Measurements from ENCODE around the gene OCSTAMP. TPM values are rescaled to one million over a fixed set of nuclear protein-coding genes. Genes with fewer than 3 reads are reported as not detected.

Gene OCSTAMP
- total and polyA plus RNA-seq, 10 of the 15 experiments (the other 5 are each of a cell fraction or from before 2014, with no cell fraction given): 0.09 to 0.46 (median 0.22) TPM; not detected in 2

DNA sequence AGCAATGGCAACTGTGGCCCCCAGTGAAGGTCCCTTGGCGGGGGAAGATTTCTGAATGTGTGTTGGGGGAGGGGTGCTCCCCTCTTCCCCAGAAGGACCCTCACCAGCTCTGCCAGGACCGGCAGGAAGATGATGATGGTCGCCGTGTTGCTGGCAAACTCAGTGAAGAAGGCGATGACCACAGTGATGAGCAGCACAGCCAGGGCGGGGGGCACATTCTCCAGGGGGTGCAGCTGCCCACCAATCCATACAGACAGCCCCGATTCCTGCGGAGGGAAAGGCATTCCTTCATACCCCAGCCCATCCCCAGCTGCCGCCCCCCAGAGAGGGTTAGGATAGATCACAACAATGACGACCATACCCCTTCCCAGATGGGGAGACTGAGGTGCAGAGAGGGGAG, 15.7 kb upstream of the OCSTAMP start:
- Histone ChIP-seq H3K27me3 (replicated peaks in 1 of 2; ENCODE audit: control insufficient read depth in 2 of 2, insufficient read depth in 2 of 2, low read length in 1 of 2) (no peaks in the 10 kb centered on the region), H3K36me3 (ENCODE audit: control insufficient read depth in 2 of 2, insufficient read depth in 2 of 2, low read length in 1 of 2) (no peaks in the 10 kb centered on the region), H3K9ac (ENCODE audit: control insufficient read depth, insufficient read depth, low read length) (no peak overlapping the region), H4K20me1 (ENCODE audit: control insufficient read depth, insufficient read depth) (no peaks in the 10 kb centered on the region), H3K27ac (ENCODE audit: control insufficient read depth, insufficient read depth) (no peak overlapping the region), H3K4me3 (no peak overlapping the region), H2AFZ (ENCODE audit: control insufficient read depth, low read depth, low read length) (no peak overlapping the region), H3K79me2 (ENCODE audit: control insufficient read depth, insufficient read depth, low read length) (no peaks in the 10 kb centered on the region), H3K4me1 (ENCODE audit: control insufficient read depth, insufficient read depth, low read length) (no peaks in the 10 kb centered on the region), H3K4me2 (ENCODE audit: control insufficient read depth, insufficient read depth) (no peak overlapping the region), H3K9me3 (replicated peaks; ENCODE audit: control insufficient read depth, insufficient read depth, low read length) (no peaks in the 10 kb centered on the region)
- ATAC-seq (no peak), DNase-seq (ENCODE audit: low read depth, low spot score) (no peak), FAIRE-seq (no peak)
- no TSS peak for BruUV-seq (replicated peaks)
- ChIA-PET SMC1A (ENCODE audit: uncharacterized antibody, unreplicated experiment) (interaction anchor here (1.2 kb wide), 1 partner anchor 22 kb away, joined by 3 read pairs; no protein-coding TSS in a partner anchor), CTCF (interaction anchor here (1.0 kb wide), 1 partner anchor 53 kb away, joined by 3 read pairs; the partner anchor contains the start of gene ZNF334), RAD21 (ENCODE audit: unreplicated experiment) (no interaction called here), POLR2A (no interaction called here)
- TF ChIP-seq ASH2L (IDR thresholded peaks at IDR 0.05; ENCODE audit: borderline replicate concordance, low read depth) (no peak), ZNF274 (IDR thresholded peaks at IDR 0.05; ENCODE audit: insufficient read depth, insufficient read length) (no peak), IRF4 (IDR thresholded peaks at IDR 0.05; ENCODE audit: low read depth, low read length) (no peak), NRF1 (conservative IDR thresholded peaks at IDR 0.05; ENCODE audit: low read depth, low read length) (no peak), POLR2AphosphoS2 (IDR thresholded peaks at IDR 0.05; ENCODE audit: low read depth, low read length) (no peak)
- TF ChIP-seq, protein P1, sequence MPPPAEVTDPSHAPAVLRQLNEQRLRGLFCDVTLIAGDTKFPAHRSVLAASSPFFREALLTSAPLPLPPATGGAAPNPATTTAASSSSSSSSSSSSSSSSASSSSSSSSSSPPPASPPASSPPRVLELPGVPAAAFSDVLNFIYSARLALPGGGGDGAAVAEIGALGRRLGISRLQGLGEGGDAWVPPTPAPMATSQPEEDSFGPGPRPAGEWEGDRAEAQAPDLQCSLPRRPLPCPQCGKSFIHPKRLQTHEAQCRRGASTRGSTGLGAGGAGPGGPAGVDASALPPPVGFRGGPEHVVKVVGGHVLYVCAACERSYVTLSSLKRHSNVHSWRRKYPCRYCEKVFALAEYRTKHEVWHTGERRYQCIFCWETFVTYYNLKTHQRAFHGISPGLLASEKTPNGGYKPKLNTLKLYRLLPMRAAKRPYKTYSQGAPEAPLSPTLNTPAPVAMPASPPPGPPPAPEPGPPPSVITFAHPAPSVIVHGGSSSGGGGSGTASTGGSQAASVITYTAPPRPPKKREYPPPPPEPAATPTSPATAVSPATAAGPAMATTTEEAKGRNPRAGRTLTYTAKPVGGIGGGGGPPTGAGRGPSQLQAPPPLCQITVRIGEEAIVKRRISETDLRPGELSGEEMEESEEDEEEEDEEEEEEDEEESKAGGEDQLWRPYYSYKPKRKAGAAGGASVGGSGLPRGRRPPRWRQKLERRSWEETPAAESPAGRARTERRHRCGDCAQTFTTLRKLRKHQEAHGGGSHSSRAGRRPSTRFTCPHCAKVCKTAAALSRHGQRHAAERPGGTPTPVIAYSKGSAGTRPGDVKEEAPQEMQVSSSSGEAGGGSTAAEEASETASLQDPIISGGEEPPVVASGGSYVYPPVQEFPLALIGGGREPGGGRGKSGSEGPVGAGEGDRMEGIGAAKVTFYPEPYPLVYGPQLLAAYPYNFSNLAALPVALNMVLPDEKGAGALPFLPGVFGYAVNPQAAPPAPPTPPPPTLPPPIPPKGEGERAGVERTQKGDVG (CRISPR knock-in tag; IDR thresholded peaks at IDR 0.05): no peak
- TF ChIP-seq, protein P2, sequence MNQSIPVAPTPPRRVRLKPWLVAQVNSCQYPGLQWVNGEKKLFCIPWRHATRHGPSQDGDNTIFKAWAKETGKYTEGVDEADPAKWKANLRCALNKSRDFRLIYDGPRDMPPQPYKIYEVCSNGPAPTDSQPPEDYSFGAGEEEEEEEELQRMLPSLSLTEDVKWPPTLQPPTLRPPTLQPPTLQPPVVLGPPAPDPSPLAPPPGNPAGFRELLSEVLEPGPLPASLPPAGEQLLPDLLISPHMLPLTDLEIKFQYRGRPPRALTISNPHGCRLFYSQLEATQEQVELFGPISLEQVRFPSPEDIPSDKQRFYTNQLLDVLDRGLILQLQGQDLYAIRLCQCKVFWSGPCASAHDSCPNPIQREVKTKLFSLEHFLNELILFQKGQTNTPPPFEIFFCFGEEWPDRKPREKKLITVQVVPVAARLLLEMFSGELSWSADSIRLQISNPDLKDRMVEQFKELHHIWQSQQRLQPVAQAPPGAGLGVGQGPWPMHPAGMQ (IDR thresholded peaks at IDR 0.05; ENCODE audit: borderline replicate concordance): no peak
- TF ChIP-seq, protein P3, sequence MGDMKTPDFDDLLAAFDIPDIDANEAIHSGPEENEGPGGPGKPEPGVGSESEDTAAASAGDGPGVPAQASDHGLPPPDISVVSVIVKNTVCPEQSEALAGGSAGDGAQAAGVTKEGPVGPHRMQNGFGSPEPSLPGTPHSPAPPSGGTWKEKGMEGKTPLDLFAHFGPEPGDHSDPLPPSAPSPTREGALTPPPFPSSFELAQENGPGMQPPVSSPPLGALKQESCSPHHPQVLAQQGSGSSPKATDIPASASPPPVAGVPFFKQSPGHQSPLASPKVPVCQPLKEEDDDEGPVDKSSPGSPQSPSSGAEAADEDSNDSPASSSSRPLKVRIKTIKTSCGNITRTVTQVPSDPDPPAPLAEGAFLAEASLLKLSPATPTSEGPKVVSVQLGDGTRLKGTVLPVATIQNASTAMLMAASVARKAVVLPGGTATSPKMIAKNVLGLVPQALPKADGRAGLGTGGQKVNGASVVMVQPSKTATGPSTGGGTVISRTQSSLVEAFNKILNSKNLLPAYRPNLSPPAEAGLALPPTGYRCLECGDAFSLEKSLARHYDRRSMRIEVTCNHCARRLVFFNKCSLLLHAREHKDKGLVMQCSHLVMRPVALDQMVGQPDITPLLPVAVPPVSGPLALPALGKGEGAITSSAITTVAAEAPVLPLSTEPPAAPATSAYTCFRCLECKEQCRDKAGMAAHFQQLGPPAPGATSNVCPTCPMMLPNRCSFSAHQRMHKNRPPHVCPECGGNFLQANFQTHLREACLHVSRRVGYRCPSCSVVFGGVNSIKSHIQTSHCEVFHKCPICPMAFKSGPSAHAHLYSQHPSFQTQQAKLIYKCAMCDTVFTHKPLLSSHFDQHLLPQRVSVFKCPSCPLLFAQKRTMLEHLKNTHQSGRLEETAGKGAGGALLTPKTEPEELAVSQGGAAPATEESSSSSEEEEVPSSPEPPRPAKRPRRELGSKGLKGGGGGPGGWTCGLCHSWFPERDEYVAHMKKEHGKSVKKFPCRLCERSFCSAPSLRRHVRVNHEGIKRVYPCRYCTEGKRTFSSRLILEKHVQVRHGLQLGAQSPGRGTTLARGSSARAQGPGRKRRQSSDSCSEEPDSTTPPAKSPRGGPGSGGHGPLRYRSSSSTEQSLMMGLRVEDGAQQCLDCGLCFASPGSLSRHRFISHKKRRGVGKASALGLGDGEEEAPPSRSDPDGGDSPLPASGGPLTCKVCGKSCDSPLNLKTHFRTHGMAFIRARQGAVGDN (IDR thresholded peaks at IDR 0.05): no peak
- TF ChIP-seq, protein P4, sequence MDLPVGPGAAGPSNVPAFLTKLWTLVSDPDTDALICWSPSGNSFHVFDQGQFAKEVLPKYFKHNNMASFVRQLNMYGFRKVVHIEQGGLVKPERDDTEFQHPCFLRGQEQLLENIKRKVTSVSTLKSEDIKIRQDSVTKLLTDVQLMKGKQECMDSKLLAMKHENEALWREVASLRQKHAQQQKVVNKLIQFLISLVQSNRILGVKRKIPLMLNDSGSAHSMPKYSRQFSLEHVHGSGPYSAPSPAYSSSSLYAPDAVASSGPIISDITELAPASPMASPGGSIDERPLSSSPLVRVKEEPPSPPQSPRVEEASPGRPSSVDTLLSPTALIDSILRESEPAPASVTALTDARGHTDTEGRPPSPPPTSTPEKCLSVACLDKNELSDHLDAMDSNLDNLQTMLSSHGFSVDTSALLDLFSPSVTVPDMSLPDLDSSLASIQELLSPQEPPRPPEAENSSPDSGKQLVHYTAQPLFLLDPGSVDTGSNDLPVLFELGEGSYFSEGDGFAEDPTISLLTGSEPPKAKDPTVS (IDR thresholded peaks at IDR 0.05; ENCODE audit: low read depth, low read length): no peak
- in situ Hi-C loops (cut with MboI): no loop called here
- intact Hi-C loops (cut with micrococcal nuclease; ENCODE audit: unreplicated experiment): no loop called here
- WGBS (ENCODE audit: insufficient coverage, insufficient replicate concordance, low lambda C conversion rate, missing lambda C conversion rate): 40% methylated on average over 7 of the region's 10 CpGs
